ENCODE measurements around the gene SLC26A9. TPM values are rescaled to one million over a fixed set of nuclear protein-coding genes. Genes with fewer than 3 reads are reported as not detected.

SLC26A9 gene
- total RNA-seq, 1 donor from 2014 or later = not detected

- no peak overlapping the region for H3K4me3 ChIP-seq (ENCODE audit: low read depth, low read length)
- H3K27me3 ChIP-seq (ENCODE audit: control insufficient read depth, insufficient read depth, low read length) = peaks cover 6% of the 10 kb centered on the region
- H3K36me3 ChIP-seq (ENCODE audit: control insufficient read depth, insufficient read depth, low read length) = no peaks in the 10 kb centered on the region
- no peak for DNase-seq (ENCODE audit: low read depth)
- TF ChIP-seq, protein P1, sequence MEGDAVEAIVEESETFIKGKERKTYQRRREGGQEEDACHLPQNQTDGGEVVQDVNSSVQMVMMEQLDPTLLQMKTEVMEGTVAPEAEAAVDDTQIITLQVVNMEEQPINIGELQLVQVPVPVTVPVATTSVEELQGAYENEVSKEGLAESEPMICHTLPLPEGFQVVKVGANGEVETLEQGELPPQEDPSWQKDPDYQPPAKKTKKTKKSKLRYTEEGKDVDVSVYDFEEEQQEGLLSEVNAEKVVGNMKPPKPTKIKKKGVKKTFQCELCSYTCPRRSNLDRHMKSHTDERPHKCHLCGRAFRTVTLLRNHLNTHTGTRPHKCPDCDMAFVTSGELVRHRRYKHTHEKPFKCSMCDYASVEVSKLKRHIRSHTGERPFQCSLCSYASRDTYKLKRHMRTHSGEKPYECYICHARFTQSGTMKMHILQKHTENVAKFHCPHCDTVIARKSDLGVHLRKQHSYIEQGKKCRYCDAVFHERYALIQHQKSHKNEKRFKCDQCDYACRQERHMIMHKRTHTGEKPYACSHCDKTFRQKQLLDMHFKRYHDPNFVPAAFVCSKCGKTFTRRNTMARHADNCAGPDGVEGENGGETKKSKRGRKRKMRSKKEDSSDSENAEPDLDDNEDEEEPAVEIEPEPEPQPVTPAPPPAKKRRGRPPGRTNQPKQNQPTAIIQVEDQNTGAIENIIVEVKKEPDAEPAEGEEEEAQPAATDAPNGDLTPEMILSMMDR (IDR thresholded peaks at IDR 0.05; ENCODE audit: insufficient read depth, low read length, severe bottlenecking) = no peak
- FAIRE-seq = no peak
Measured at GRCh38 chr1:205932776-205933175, 10.5 kb downstream of the SLC26A9 start.

- Histone ChIP-seq H3K36me3 (ENCODE audit: control insufficient read depth, insufficient read depth, low read length) (no peaks in the 10 kb centered on the region), H3K27me3 (ENCODE audit: control insufficient read depth, insufficient read depth, low read length) (peaks cover 6% of the 10 kb centered on the region), H3K4me3 (ENCODE audit: low read depth, low read length) (no peak overlapping the region)
- DNase-seq (ENCODE audit: low read depth) = no peak
- no peak for FAIRE-seq
- TF ChIP-seq, protein P1 (IDR thresholded peaks at IDR 0.05; ENCODE audit: insufficient read depth, low read length, severe bottlenecking) = no peak
Measured at GRCh38 chr1:205930799-205931281, 12.4 kb downstream of the SLC26A9 start.

GRCh38 chr1:205930195-205930577 lies 13.1 kb downstream of the SLC26A9 start:
- no peak for DNase-seq (ENCODE audit: low read depth)
- TF ChIP-seq, protein P1 (IDR thresholded peaks at IDR 0.05; ENCODE audit: insufficient read depth, low read length, severe bottlenecking) = no peak
- Histone ChIP-seq H3K27me3 (ENCODE audit: control insufficient read depth, insufficient read depth, low read length) (peaks cover 6% of the 10 kb centered on the region), H3K4me3 (ENCODE audit: low read depth, low read length) (no peak overlapping the region), H3K36me3 (ENCODE audit: control insufficient read depth, insufficient read depth, low read length) (no peaks in the 10 kb centered on the region)
- FAIRE-seq = no peak

- TF ChIP-seq, protein P1 (IDR thresholded peaks at IDR 0.05; ENCODE audit: insufficient read depth, low read length, severe bottlenecking) = no peak
- Histone ChIP-seq H3K27me3 (ENCODE audit: control insufficient read depth, insufficient read depth, low read length) (peaks cover 6% of the 10 kb centered on the region), H3K4me3 (ENCODE audit: low read depth, low read length) (no peak overlapping the region), H3K36me3 (ENCODE audit: control insufficient read depth, insufficient read depth, low read length) (no peaks in the 10 kb centered on the region)
- DNase-seq (ENCODE audit: low read depth) (no peak), FAIRE-seq (no peak)
Measured at GRCh38 chr1:205929496-205930194, 13.6 kb downstream of the SLC26A9 start.

- DNase-seq (ENCODE audit: low read depth) = no peak
- Histone ChIP-seq H3K36me3 (ENCODE audit: control insufficient read depth, insufficient read depth, low read length) (no peaks in the 10 kb centered on the region), H3K27me3 (ENCODE audit: control insufficient read depth, insufficient read depth, low read length) (peaks cover 6% of the 10 kb centered on the region), H3K4me3 (ENCODE audit: low read depth, low read length) (no peak overlapping the region)
- TF ChIP-seq, protein P1 (IDR thresholded peaks at IDR 0.05; ENCODE audit: insufficient read depth, low read length, severe bottlenecking) = no peak
- no peak for FAIRE-seq
Measured at GRCh38 chr1:205928317-205928716, 14.9 kb downstream of the SLC26A9 start.

DNA sequence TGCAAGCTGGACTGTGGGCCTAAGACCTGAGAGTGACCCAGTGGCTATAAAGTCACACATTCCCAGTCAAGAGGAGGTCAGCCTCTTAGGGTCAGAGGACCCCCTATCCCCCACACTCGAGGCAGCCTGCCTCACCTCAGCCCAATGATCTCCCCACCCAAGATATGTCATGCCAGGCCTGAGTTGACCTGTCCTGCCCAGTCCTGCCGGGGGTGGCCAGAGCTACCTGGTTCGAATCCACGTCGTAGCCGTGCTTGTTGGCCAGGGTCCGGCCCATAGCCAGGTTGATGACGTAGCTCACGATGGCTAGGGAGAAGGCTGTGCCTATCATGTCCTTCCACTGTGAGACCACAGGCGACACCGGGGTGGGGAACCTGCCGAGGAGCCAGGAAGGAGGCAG lies 15.6 kb downstream of the SLC26A9 start:
- H3K27me3 ChIP-seq (ENCODE audit: control insufficient read depth, insufficient read depth, low read length) = peaks cover 6% of the 10 kb centered on the region
- TF ChIP-seq, protein P1 (IDR thresholded peaks at IDR 0.05; ENCODE audit: insufficient read depth, low read length, severe bottlenecking) = no peak
- H3K4me3 ChIP-seq (ENCODE audit: low read depth, low read length) = no peak overlapping the region
- no peaks in the 10 kb centered on the region for H3K36me3 ChIP-seq (ENCODE audit: control insufficient read depth, insufficient read depth, low read length)
- FAIRE-seq (no peak), DNase-seq (ENCODE audit: low read depth) (no peak)

All from bronchial epithelial cell (primary cell).